H1 (cell line): ENCODE results near the gene DYSF. TPM values are rescaled to one million over a fixed set of nuclear protein-coding genes. Genes with fewer than 3 reads are reported as not detected.

Source experiments
- CTCF ChIA-PET: fragments of 300-600 bp; sonication (Branson Sonifier 250); formaldehyde crosslinking; loops from one replicate; lab custom pipeline; 2021; ENCODE audit not compliant: partially characterized antibody; lab: Charles Lee
- POLR2A ChIA-PET: fragments of 300-600 bp; sonication (Branson Sonifier 250); formaldehyde crosslinking; loops from one replicate; lab custom pipeline; 2021; ENCODE audit warnings: inconsistent platforms; ENCODE audit not compliant: partially characterized antibody; lab: Charles Lee
- DNase-seq, 2 experiments: peaks; one replicate each; pipeline versions ENCODE4 v3.0.0 to v3.0.0-alpha.2; 2010 to 2022; ENCODE audit warnings: low spot score in 2 of 2, low read depth in 1 of 2, mixed read lengths in 1 of 2
- FAIRE-seq: peaks from 2 replicates; lab custom pipeline; 2011; peaks lifted over from hg19 to GRCh38; lab: Jason Lieb, UNC
- H2AFZ ChIP-seq: 2 replicates; pipeline ENCODE4 v1.8.1; 2012; ENCODE audit warnings: low read length, inconsistent platforms
- H2AK5ac ChIP-seq: 2 replicates; pipeline ENCODE4 v1.6.1; 2013; ENCODE audit warnings: low read depth, low read length
- H2BK120ac ChIP-seq: replicated peaks from 2 replicates; pipeline ENCODE3; 2013; ENCODE audit warnings: low read depth, low read length, inconsistent platforms
- H2BK12ac ChIP-seq: 2 replicates; pipeline ENCODE4 v1.6.1; 2013; ENCODE audit warnings: low read depth, low read length
- H2BK15ac ChIP-seq: 2 replicates; pipeline ENCODE4 v1.6.1; 2013; ENCODE audit warnings: low read length
- H2BK20ac ChIP-seq: 2 replicates; pipeline ENCODE4 v1.6.1; 2013; ENCODE audit warnings: low read length
- H2BK5ac ChIP-seq: 2 replicates; pipeline ENCODE4 v1.6.1; 2013; ENCODE audit warnings: low read depth, low read length
- H3K14ac ChIP-seq: 2 replicates; pipeline ENCODE4 v1.6.1; 2013; ENCODE audit warnings: inconsistent platforms; ENCODE audit not compliant: insufficient read length
- H3K18ac ChIP-seq: 2 replicates; pipeline ENCODE4 v1.6.1; 2013; ENCODE audit warnings: low read length; ENCODE audit errors: extremely low read depth
- H3K23ac ChIP-seq: 2 replicates; pipeline ENCODE4 v1.6.1; 2013; ENCODE audit warnings: inconsistent platforms; ENCODE audit not compliant: insufficient read length
- H3K23me2 ChIP-seq: 2 replicates; pipeline ENCODE4 v1.6.1; 2013; ENCODE audit warnings: low read depth, low read length
- H3K27ac ChIP-seq: 2 replicates; pipeline ENCODE4 v1.6.1; 2011; ENCODE audit warnings: low read depth, low read length, inconsistent platforms
- H3K27me3 ChIP-seq, 4 experiments: replicated peaks in 1 of 4; 1 replicate in 1 of 4; 2 replicates in 3 of 4; pipeline versions ENCODE4 v1.6.1 to v1.8.1; 2011 to 2013; ENCODE audit warnings: low read length in 3 of 4, mild to moderate bottlenecking in 3 of 4, inconsistent platforms in 2 of 4, mixed read lengths in 2 of 4, moderate library complexity in 1 of 4; ENCODE audit not compliant: control insufficient read depth in 3 of 4, insufficient read depth in 3 of 4; ENCODE audit errors: extremely low read depth in 1 of 4
- H3K36me3 ChIP-seq, 4 experiments: 2 replicates each; pipeline versions ENCODE4 v1.6.1 to v1.8.1; 2011 to 2013; ENCODE audit warnings: mild to moderate bottlenecking in 4 of 4, low read length in 3 of 4, moderate library complexity in 2 of 4, control low read depth in 1 of 4, inconsistent platforms in 1 of 4; ENCODE audit not compliant: insufficient read depth in 4 of 4, control insufficient read depth in 2 of 4
- H3K4ac ChIP-seq: replicated peaks from 2 replicates; pipeline ENCODE3; 2013; ENCODE audit warnings: low read length, low read depth, mixed read lengths, inconsistent platforms; ENCODE audit not compliant: insufficient read length
- H3K4me1 ChIP-seq, 4 experiments: replicated peaks in 1 of 4; 1 replicate in 1 of 4; 2 replicates in 3 of 4; pipeline versions ENCODE4 v1.6.1 to v1.8.1; 2011 to 2013; ENCODE audit warnings: low read length in 3 of 4, inconsistent platforms in 2 of 4, mixed read lengths in 1 of 4; ENCODE audit not compliant: insufficient read depth in 4 of 4, control insufficient read depth in 3 of 4
- H3K4me2 ChIP-seq, 2 experiments: 2 replicates each; pipeline versions ENCODE4 v1.6.1 to v1.8.1; 2011 to 2013; ENCODE audit warnings: low read depth in 2 of 2, low read length in 2 of 2, control low read depth in 1 of 2, inconsistent platforms in 1 of 2, mild to moderate bottlenecking in 1 of 2; ENCODE audit not compliant: insufficient read depth in 1 of 2
- H3K4me3 ChIP-seq, 4 experiments: fragments of 200-600, 300-600 bp in 1 of 4; sonication (generic), shearing (Covaris generic), sonication (Bioruptor Twin) in 1 of 4; 2 replicates each; pipeline versions ENCODE4 v1.5.1 to v1.8.1; 2011 to 2016; ENCODE audit warnings: low read length in 4 of 4, low read depth in 3 of 4, control low read depth in 2 of 4, inconsistent platforms in 2 of 4, mild to moderate bottlenecking in 2 of 4, mixed read lengths in 1 of 4, moderate library complexity in 1 of 4; ENCODE audit not compliant: insufficient read depth in 2 of 4; ENCODE audit errors: extremely low read depth in 1 of 4
- H3K56ac ChIP-seq: replicated peaks from 2 replicates; pipeline ENCODE3; 2013; ENCODE audit warnings: low read depth, mild to moderate bottlenecking, mixed read lengths, low read length, inconsistent platforms; ENCODE audit not compliant: insufficient read length
- H3K79me1 ChIP-seq: 2 replicates; pipeline ENCODE4 v1.6.1; 2013; ENCODE audit warnings: low read depth, low read length, control low read depth
- H3K79me2 ChIP-seq, 2 experiments: 2 replicates each; pipeline versions ENCODE4 v1.6.1 to v1.8.1; 2012 to 2013; ENCODE audit warnings: low read length in 2 of 2, mild to moderate bottlenecking in 2 of 2, inconsistent platforms in 1 of 2; ENCODE audit not compliant: insufficient read depth in 2 of 2, control insufficient read depth in 1 of 2
- H3K9ac ChIP-seq, 4 experiments: replicated peaks in 1 of 4; 1 replicate in 1 of 4; 2 replicates in 3 of 4; pipeline versions ENCODE4 v1.6.1 to v1.8.1; 2011 to 2013; ENCODE audit warnings: low read depth in 3 of 4, low read length in 3 of 4, control low read depth in 2 of 4, mild to moderate bottlenecking in 2 of 4, moderate library complexity in 2 of 4, inconsistent platforms in 1 of 4; ENCODE audit errors: extremely low read depth in 1 of 4
- H3K9me3 ChIP-seq, 2 experiments: 2 replicates each; pipeline versions ENCODE4 v1.6.1 to v1.8.1; 2012 to 2013; ENCODE audit warnings: mild to moderate bottlenecking in 2 of 2, moderate library complexity in 2 of 2, control low read depth in 1 of 2, inconsistent platforms in 1 of 2, low read depth in 1 of 2, low read length in 1 of 2, mixed read lengths in 1 of 2; ENCODE audit not compliant: insufficient read depth in 2 of 2
- H4K20me1 ChIP-seq, 2 experiments: replicated peaks in 1 of 2; 2 replicates each; pipeline versions ENCODE3 to v1.8.1; 2011 to 2013; ENCODE audit warnings: inconsistent platforms in 2 of 2, low read length in 2 of 2, mild to moderate bottlenecking in 1 of 2; ENCODE audit not compliant: insufficient read depth in 2 of 2, control insufficient read depth in 1 of 2
- H4K5ac ChIP-seq: 2 replicates; pipeline ENCODE4 v1.6.1; 2013; ENCODE audit warnings: low read length, low read depth, mixed read lengths, inconsistent platforms; ENCODE audit not compliant: insufficient read length
- H4K8ac ChIP-seq: 2 replicates; pipeline ENCODE4 v1.8.0; 2013; ENCODE audit warnings: mild to moderate bottlenecking, moderate library complexity, low read length, inconsistent platforms; ENCODE audit not compliant: insufficient read depth; ENCODE audit errors: extremely low read depth
- H4K91ac ChIP-seq: replicated peaks from 2 replicates; pipeline ENCODE3; 2013; ENCODE audit warnings: low read length, mixed read lengths, inconsistent platforms; ENCODE audit not compliant: insufficient read length
- CTBP2 ChIP-seq: IDR thresholded peaks from 2 replicates; pipeline ENCODE4 v1.7.0; 2011; ENCODE audit warnings: borderline replicate concordance, mild to moderate bottlenecking, moderate library complexity, mixed read lengths, low read length; ENCODE audit not compliant: insufficient read depth, insufficient read length
- EP300 ChIP-seq, 2 experiments: IDR thresholded peaks; 1 replicate in 1 of 2; 2 replicates in 1 of 2; pipeline ENCODE4 v1.6.1; 2011 to 2012; ENCODE audit warnings: low read depth in 2 of 2, low read length in 2 of 2, mild to moderate bottlenecking in 2 of 2, borderline replicate concordance in 1 of 2, inconsistent platforms in 1 of 2, moderate library complexity in 1 of 2
- SIX5 ChIP-seq: IDR thresholded peaks from 2 replicates; pipeline ENCODE4 v1.6.1; 2011; ENCODE audit warnings: mild to moderate bottlenecking, low read depth, low read length
- WGBS, 2 experiments: shearing (Covaris generic) in 1 of 2; methylation state at CpG; one replicate each; pipeline versions ENCODE4 v1.1.6 to v1.1.7; 2013 to 2015; ENCODE audit warnings: low lambda C conversion rate in 2 of 2, mixed read lengths in 2 of 2, inconsistent platforms in 1 of 2, low coverage in 1 of 2, missing lambda C conversion rate in 1 of 2; ENCODE audit not compliant: insufficient replicate concordance in 2 of 2, insufficient coverage in 1 of 2, insufficient read length in 1 of 2; ENCODE audit errors: extremely low coverage in 1 of 2, missing lambda C conversion rate in 1 of 2; 5-methylcytosine and 5-hydroxymethylcytosine counted together
- polyA plus RNA-seq, 7 experiments: library from polyadenylated mRNA; depleted of rRNA in 3 of 7; stranded (reverse) in 5 of 7; unstranded in 2 of 7; fragments of >200 nt in 5 of 7; fragments of 200-250 nt in 2 of 7; gene quantifications; 1 replicate in 5 of 7; 2 replicates in 1 of 7; 4 replicates in 1 of 7; pipeline versions ENCODE4 v1.2.1 to v1.2.3, GENCODE V29; 2011 to 2013; ENCODE audit warnings: missing spikeins in 2 of 7, mixed read lengths in 2 of 7
- total RNA-seq: library from RNA; stranded (reverse); fragmentation: NEBNext Ultra II Directional; extraction: Animal tissue kit (Norgen Biotek cat#: 25700); gene quantifications from 2 replicates; pipeline ENCODE4 v1.2.1, GENCODE V29; 2021
- TF ChIP-seq, protein P1 (sequence below): IDR thresholded peaks from 2 replicates; pipeline ENCODE4 v1.6.1; 2011; ENCODE audit warnings: low read depth, mild to moderate bottlenecking, low read length; ENCODE audit not compliant: insufficient read depth

DYSF gene
- total and polyA plus RNA-seq, 2 of the 8 experiments (the other 6 are each of a cell fraction or from before 2014, with no cell fraction given), result 5.8 to 7.1 TPM

GRCh38 chr2:71601136-71602114 is 148.1 kb downstream of the DYSF start:
- H2BK20ac ChIP-seq, result no peak overlapping the region
- FAIRE-seq (no peak), DNase-seq (no peak)

More at GRCh38 chr2:71601136-71602114, 148.1 kb downstream of the DYSF start:
- H3K4me1 ChIP-seq, result peaks cover 0 to 12% (median 5%) of the 10 kb centered on the region in 4 experiments; a peak in 3 of 7 replicates
- H3K23ac ChIP-seq, result no peak overlapping the region
- POLR2A ChIA-PET, result interaction anchor here (1.1 kb wide), 1 partner anchor 14 kb away, joined by 3 read pairs; no protein-coding TSS in a partner anchor
- no peak overlapping the region for H2AFZ ChIP-seq
- no peak overlapping the region for H4K91ac ChIP-seq
- H4K8ac ChIP-seq, result no peak overlapping the region
- H3K79me2 ChIP-seq, result no peaks in the 10 kb centered on the region
- H2BK120ac ChIP-seq, result no peak overlapping the region
- no peaks in the 10 kb centered on the region for H4K20me1 ChIP-seq
- no peak overlapping the region for H3K4me2 ChIP-seq
- no peaks in the 10 kb centered on the region for H3K79me1 ChIP-seq
- CTCF ChIA-PET, result interaction anchor here (1.0 to 3.3 kb wide), 3 partner anchors 28 to 537 kb away, joined by 3 to 10 read pairs (median 3); no protein-coding TSS in a partner anchor
- no peak overlapping the region for H3K56ac ChIP-seq
- 79% methylated on average over 11 of the region's 11 CpGs; no CpG with 5 or more reads in 1 of the 2 experiments for WGBS, 2 experiments
- H3K18ac ChIP-seq, result no peak overlapping the region
- H3K9me3 ChIP-seq, result no peaks in the 10 kb centered on the region
- no peak overlapping the region for H2BK15ac ChIP-seq
- no peak for TF ChIP-seq CTBP2
- no peak for TF ChIP-seq SIX5
- TF ChIP-seq, protein P1, sequence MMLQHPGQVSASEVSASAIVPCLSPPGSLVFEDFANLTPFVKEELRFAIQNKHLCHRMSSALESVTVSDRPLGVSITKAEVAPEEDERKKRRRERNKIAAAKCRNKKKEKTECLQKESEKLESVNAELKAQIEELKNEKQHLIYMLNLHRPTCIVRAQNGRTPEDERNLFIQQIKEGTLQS, result no peak
- no peak for TF ChIP-seq EP300 (IDR thresholded peaks at IDR 0.05; ENCODE audit: borderline replicate concordance in 1 of 2, low read depth in 2 of 2, low read length in 2 of 2)
- H2AK5ac ChIP-seq, result no peak overlapping the region
- H2BK5ac ChIP-seq, result no peak overlapping the region
- no peak overlapping the region for H3K9ac ChIP-seq
- H3K4me3 ChIP-seq, result no peak overlapping the region
- no peaks in the 10 kb centered on the region for H3K23me2 ChIP-seq
- H2BK12ac ChIP-seq, result no peak overlapping the region
- no peaks in the 10 kb centered on the region for H3K27me3 ChIP-seq
- H3K14ac ChIP-seq, result no peak overlapping the region
- H4K5ac ChIP-seq, result no peak overlapping the region
- no peak overlapping the region for H3K4ac ChIP-seq
- H3K27ac ChIP-seq, result no peak overlapping the region
- no peaks in the 10 kb centered on the region for H3K36me3 ChIP-seq
